CD4-positive, alpha-beta T cell (primary cell): ENCODE results near the gene PRTN3. TPM values are rescaled to one million over a fixed set of nuclear protein-coding genes. Genes with fewer than 3 reads are reported as not detected.
A peak's percentile ranks its signal among the peaks of the same experiment; 100 is the strongest.

ENCODE experiments used
- ATAC-seq: fragments of 200-7000 bp; cut with Tn5 transposase; one replicate; pipeline ENCODE4 v1.10.0; 2022; ENCODE audit warnings: mild to moderate bottlenecking; ENCODE audit not compliant: poor library complexity
- CTCF ChIA-PET: fragments of 350-600 bp; sonication (Branson Sonifier 250); formaldehyde crosslinking; loops from one replicate; lab custom pipeline; 2021; ENCODE audit warnings: antibody characterized with exemption, inconsistent platforms; lab: Charles Lee
- POLR2A ChIA-PET: fragments of 350-600 bp; sonication (Branson Sonifier 250); formaldehyde crosslinking; loops from one replicate; lab custom pipeline; 2021; ENCODE audit warnings: antibody characterized with exemption, inconsistent platforms; lab: Charles Lee
- DNase-seq, 14 experiments: peaks; one replicate each; pipeline ENCODE4 v3.0.0-alpha.2; 2013 to 2020; ENCODE audit warnings: mixed read lengths in 2 of 14
- H3K27ac ChIP-seq, 2 donors: one replicate each; pipeline versions ENCODE4 v1.5.1 to v1.7.0; 2013; ENCODE audit warnings: low read length in 2 of 2, low read depth in 1 of 2, mild to moderate bottlenecking in 1 of 2
- H3K27me3 ChIP-seq, 2 experiments: 1 replicate in 1 of 2; 2 replicates in 1 of 2; pipeline versions ENCODE4 v1.6.1 to v1.7.0; 2013; ENCODE audit warnings: low read length in 2 of 2, control low read depth in 1 of 2, mild to moderate bottlenecking in 1 of 2, moderate library complexity in 1 of 2; ENCODE audit not compliant: insufficient read depth in 2 of 2, control insufficient read depth in 1 of 2
- H3K36me3 ChIP-seq: one replicate; pipeline ENCODE4 v1.6.1; 2013; ENCODE audit warnings: low read length, control low read depth; ENCODE audit not compliant: insufficient read depth
- H3K4me1 ChIP-seq: one replicate; pipeline ENCODE4 v1.6.1; 2013; ENCODE audit warnings: low read length, control low read depth; ENCODE audit not compliant: insufficient read depth
- H3K4me3 ChIP-seq: one replicate; pipeline ENCODE4 v1.5.1; 2013; ENCODE audit warnings: mild to moderate bottlenecking, low read length, moderate library complexity
- H3K9me3 ChIP-seq, 2 experiments: 1 replicate in 1 of 2; 2 replicates in 1 of 2; pipeline versions ENCODE4 v1.6.1 to v1.7.0; 2013; ENCODE audit warnings: low read length in 2 of 2, mild to moderate bottlenecking in 2 of 2, control low read depth in 1 of 2, moderate library complexity in 1 of 2; ENCODE audit not compliant: control insufficient read depth in 1 of 2, insufficient read depth in 1 of 2
- H3K27ac Mint-ChIP-seq: one replicate; pipeline ENCODE4 v1.8.0; 2020; ENCODE audit warnings: mixed read lengths
- H3K27me3 Mint-ChIP-seq: one replicate; pipeline ENCODE4 v1.8.0; 2021; ENCODE audit warnings: mixed read lengths
- H3K36me3 Mint-ChIP-seq: one replicate; pipeline ENCODE4 v1.8.0; 2021; ENCODE audit warnings: low read depth, mixed read lengths
- H3K4me1 Mint-ChIP-seq: one replicate; pipeline ENCODE4 v1.8.0; 2021; ENCODE audit warnings: low read depth, mixed read lengths
- H3K4me3 Mint-ChIP-seq: one replicate; pipeline ENCODE4 v1.8.0; 2020; ENCODE audit warnings: mild to moderate bottlenecking, mixed read lengths
- H3K9me3 Mint-ChIP-seq: one replicate; pipeline ENCODE4 v1.8.0; 2020; ENCODE audit warnings: mixed read lengths
- CTCF ChIP-seq: fragments of 200-600 bp; IDR thresholded peaks from one replicate; pipeline ENCODE4 v1.8.0; 2022; ENCODE audit warnings: antibody characterized with exemption, mild to moderate bottlenecking
- intact Hi-C, 2 experiments: fragments of 100-400 bp; cut with DNase I in 1 of 2; cut with micrococcal nuclease in 1 of 2; formaldehyde crosslinking; loops; one replicate each; pipeline versions ENCODE4 v1.15.1 to v1.9.0; 2023 to 2025; cut with DNase I, micrococcal nuclease
- total RNA-seq, 174 experiments: library from RNA in 2 of 174; stranded (reverse) in 2 of 174; gene quantifications; one replicate each; pipeline ENCODE4 v1.2.3 and lab custom pipeline; 2021 to 2026

PRTN3 gene
- total RNA-seq, 2 experiments from 2014 or later, result not detected

- DNase-seq (peak in 2 of 14 experiments; percentile 45 to 60), ATAC-seq (no peak)
- peaks cover 17% of the 10 kb centered on the region for H3K4me1 Mint-ChIP-seq
- peaks cover 10% of the 10 kb centered on the region for H3K27me3 Mint-ChIP-seq
- H3K9me3 Mint-ChIP-seq, result no peaks in the 10 kb centered on the region
- H3K27ac ChIP-seq, result no peak within 1 kb of the TSS
- H3K9me3 ChIP-seq, result peaks cover 0 to 10% of the 10 kb centered on the region in 2 experiments
- peaks cover 48% of the 10 kb centered on the region for H3K4me1 ChIP-seq
- H3K4me3 Mint-ChIP-seq, result peak within 1 kb of the TSS; percentile 42
- no peak for TF ChIP-seq CTCF
- ChIA-PET CTCF (no interaction called here), POLR2A (interaction anchor here (1.0 to 1.6 kb wide), 3 partner anchors 34 to 125 kb away, joined by 3 to 5 read pairs (median 5); partner anchors contain the start of genes MED16, RNU6-9 and WDR18)
- peaks cover 12 to 16% of the 10 kb centered on the region in 2 experiments for H3K27me3 ChIP-seq
- H3K4me3 ChIP-seq, result peak within 1 kb of the TSS; percentile 7
- intact Hi-C loops, result loop anchor here in 1 of 2 experiments (2.0 kb wide), 1 partner anchor 124 kb away; no protein-coding TSS in a partner anchor
- no peak within 1 kb of the TSS for H3K27ac Mint-ChIP-seq
- H3K36me3 Mint-ChIP-seq, result no peaks in the 10 kb centered on the region
- H3K36me3 ChIP-seq, result no peaks in the 10 kb centered on the region
Measured at GRCh38 chr19:858868-859843, 18.4 kb downstream of the PRTN3 start, which contains the start of gene CFD. Gene CFD, plus strand, starts transcription at chr19:859664. Its CDS starts 26 bp downstream, at chr19:859690.

GRCh38 chr19:861141-861755 is 20.4 kb downstream of the PRTN3 start:
- no peak overlapping the region for H3K27ac Mint-ChIP-seq
- no peak overlapping the region for H3K4me3 Mint-ChIP-seq
- peaks cover 7% of the 10 kb centered on the region for H3K27me3 Mint-ChIP-seq
- ChIA-PET CTCF (interaction anchor here (1.2 kb wide), 1 partner anchor 59 kb away, joined by 3 read pairs; no protein-coding TSS in a partner anchor), POLR2A (interaction anchor here (1.0 kb wide), 1 partner anchor 32 kb away, joined by 3 read pairs; the partner anchor contains the start of gene MED16)
- Histone ChIP-seq H3K4me3 (no peak overlapping the region), H3K27me3 (peaks cover 9 to 16% of the 10 kb centered on the region in 2 experiments), H3K36me3 (no peaks in the 10 kb centered on the region), H3K27ac (no peak overlapping the region), H3K9me3 (peaks cover 0 to 10% of the 10 kb centered on the region in 2 experiments), H3K4me1 (peaks cover 49% of the 10 kb centered on the region)
- ATAC-seq (no peak), DNase-seq (no peak)
- peaks cover 26% of the 10 kb centered on the region for H3K4me1 Mint-ChIP-seq
- intact Hi-C loops, result loop anchor here in 1 of 2 experiments (5.0 kb wide), 2 partner anchors 89 to 121 kb away; partner anchors contain the start of gene WDR18
- H3K36me3 Mint-ChIP-seq, result no peaks in the 10 kb centered on the region
- no peak for TF ChIP-seq CTCF
- no peaks in the 10 kb centered on the region for H3K9me3 Mint-ChIP-seq
